Measurements from ENCODE around the gene XRCC2.
"Not testable (repeated sequence)": the region's sequence is repeated elsewhere in the genome, so short reads cannot be mapped to it uniquely, and the experiment has no call there.

XRCC2 gene

DNA sequence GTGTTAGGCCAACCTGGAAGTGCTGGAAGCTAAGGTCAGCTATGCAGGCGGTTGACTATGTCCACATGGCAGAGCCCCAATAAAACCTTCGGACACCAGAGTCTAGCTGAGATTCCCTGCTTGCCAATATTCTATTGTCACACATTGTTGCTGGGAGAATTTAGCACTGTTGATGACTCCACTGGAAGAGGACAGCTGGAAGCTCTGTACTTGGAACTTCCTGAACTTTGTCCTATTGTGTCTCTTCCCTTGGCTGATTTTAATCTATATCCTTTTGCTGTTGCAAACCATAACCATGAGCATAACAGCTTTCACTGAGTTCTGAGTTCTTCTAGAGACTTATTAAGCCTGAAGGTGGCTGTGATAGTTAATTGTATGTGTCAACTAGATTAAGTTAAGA is 12.0 kb downstream of the XRCC2 start:
- no peak for FAIRE-seq

DNA sequence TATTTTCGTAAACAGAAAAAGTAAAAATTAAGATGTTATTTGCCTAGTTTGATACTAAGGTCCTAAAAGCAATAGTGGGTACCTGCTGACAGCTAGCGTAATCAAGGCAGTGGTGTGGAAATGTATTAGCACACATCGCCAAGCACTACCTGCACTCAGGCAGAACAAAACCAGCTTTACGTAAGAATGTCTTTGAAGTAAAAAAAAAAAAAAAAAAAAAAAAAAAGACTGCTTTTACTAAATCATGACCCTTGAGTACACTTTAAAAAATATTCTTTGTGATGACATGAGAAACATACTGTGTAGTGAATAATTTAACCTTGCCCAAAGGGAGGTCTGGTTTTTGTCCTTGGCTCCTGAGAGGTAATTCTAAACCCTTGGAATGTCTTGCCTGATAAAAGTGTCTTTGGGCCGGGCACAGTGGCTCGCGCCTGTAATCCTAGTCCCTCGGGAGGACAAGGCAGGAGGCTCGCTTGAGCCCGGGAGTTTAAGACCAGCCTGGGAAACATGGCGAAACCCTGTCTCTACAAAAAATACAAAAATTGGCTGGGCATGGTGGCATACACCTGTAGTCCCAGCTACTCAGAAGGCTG is 12.7 kb downstream of the XRCC2 start:
- FAIRE-seq: no peak

DNA sequence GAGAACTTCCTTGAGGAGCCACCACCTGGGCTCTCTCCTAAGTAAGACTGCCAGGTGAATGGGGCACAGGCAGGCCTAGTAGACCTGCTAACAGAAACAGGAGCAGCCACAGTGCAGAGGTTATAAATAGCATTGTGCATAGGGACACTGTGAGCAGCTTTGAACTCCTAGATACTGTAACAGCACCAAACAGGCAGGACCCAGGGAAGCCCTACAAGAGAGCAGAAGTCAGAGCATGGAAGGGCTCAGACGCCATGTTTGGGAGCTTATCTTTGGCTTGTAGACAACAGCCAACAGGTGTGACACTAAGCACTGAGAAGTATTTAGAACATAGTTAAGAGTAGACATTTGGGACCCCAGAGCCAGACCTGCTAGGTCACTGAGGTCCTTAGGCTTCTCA is 14.5 kb downstream of the XRCC2 start:
- FAIRE-seq: no peak

DNA sequence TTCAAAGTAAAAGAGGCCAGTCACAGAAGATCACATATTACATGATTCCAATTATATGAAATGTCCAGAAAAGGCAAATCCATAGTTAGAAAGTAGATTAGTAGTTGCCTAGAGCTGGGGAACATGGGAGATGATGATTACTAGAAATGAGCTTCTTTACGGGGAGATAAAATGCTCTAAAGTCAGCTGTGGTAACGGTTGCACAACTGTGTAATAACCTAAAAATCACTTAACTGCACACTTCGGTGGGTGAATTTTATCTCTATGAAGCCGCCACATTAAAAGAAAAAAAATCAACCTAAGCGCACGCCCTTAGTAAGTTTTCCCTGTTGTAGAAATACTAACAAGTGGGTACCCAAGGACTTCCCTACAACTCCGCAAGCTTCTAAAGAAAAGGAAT is 15.9 kb downstream of the XRCC2 start:
- FAIRE-seq: no peak

DNA sequence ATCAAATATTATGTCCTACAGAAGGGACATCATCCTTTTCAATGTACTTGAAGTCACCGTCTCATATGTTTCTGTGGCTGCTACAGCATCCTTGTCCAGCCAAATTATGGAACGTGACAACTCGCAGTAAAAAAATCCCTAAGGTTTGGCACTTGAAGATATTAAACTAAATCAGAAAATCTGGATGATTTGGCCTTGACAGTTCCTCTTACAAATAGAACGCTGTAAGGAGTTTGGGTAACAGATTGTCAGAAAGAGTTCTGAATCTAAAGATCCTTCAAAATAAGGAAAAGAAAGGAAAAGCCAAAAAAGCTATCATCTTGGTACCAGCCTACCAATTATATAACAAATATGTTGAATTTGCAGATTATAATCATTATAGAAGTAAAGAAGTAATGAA is 21.0 kb downstream of the XRCC2 start:
- FAIRE-seq: no peak

DNA sequence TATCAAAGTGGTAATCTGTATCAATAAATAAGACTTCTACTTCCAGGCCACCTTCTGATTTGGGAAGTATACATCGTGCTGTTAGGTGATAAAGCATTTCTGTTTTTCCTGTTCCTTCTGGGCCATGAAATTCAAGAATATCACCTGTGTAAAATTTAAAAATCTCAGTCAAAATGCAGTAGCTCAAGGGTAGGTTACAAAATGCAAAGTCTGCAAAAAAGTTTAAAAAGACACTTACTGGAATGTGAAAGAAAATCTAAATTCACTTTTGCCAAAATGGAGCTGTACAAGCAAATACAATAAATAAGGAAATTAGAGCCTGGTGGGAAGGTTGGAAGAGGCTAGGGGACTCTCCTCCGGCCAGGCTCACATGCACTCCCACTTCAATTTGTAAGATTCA is 26.7 kb downstream of the XRCC2 start:
- FAIRE-seq: no peak

DNA sequence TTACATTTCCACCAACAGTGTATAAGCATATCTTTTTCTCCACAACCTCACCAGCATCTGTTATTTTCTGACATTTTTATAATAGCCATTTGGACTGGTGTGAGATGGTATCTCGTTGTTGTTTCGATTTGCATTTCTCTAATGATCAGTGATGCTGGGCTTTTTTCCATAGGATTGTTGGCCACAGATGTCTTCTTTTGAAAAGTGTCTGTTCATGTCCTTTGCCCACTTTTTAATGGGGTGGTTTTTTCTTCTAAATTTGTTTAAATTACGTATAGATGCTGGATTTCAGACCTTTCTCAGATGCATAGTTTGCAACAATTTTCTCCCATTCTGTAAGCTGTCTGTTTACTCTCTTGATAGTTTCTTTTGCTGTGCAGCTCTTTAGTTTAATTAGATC is 28.9 kb downstream of the XRCC2 start:
- no peak for FAIRE-seq

DNA sequence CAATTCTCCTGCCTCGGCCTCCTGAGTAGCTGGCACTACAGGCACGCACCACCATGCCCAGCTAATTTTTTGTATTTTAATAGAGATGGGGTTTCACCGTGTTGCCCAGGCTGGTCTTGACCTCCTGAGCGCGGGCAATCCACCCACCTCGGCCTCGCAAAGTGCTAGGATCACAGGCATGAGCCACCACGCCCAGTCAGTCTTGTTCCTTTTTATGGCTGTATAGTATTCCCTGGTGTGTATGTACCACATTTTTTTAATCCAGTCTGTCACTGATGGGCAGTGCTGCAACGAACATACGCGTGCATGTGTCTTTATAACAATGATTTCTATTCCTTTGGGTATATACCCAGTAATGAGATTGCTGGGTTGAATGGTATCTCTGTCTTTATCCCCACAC is 29.4 kb downstream of the XRCC2 start:
- not testable (repeated sequence) for FAIRE-seq

DNA sequence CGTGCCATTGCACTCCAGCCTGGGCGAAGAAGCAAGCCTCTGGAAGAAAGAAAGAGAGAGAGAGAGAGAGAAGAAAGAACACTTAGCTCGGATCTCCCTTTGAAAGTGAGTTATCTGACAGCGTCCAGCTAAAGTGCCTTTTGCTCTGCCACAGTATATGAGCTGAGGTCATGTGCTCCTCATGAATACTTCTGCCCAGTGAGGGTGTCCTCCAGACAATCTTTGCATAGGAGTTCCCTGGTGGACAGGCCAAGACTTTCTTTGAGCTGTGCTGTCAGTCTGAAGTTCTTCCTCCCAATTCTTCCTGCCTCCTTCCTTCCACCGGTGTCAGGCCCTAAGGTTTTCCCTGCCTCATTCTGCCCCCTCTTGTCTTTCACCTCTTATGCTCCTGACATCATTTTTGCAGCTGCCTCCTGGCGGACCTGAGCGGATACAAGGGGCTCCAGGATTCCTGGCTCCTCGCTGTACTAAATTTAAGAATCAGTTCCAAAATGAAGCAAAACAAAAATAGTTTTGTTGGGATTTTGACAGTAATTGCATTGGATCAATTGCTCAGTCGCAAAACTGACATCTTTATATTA is 31.9 kb downstream of the XRCC2 start:
- FAIRE-seq: no peak

DNA sequence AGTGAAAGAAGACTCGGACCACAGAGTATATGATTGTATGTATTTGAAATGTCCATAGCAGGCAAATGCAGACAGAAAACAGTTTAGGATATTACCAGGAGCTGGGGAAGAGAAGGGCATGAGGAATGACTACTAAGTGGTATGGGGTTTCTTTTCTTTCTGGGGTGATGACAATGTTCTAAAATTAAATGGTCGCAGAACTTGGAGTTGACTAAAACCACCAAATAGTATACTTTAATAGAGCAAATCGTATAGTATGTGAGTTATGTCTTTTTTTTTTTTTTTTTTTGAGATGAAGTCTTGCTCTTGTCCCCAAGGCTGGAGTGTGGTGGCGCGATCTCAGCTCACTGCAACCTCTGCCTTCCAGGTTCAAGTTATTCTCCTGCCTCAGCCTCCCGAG is 34.6 kb downstream of the XRCC2 start:
- no peak for FAIRE-seq

DNA sequence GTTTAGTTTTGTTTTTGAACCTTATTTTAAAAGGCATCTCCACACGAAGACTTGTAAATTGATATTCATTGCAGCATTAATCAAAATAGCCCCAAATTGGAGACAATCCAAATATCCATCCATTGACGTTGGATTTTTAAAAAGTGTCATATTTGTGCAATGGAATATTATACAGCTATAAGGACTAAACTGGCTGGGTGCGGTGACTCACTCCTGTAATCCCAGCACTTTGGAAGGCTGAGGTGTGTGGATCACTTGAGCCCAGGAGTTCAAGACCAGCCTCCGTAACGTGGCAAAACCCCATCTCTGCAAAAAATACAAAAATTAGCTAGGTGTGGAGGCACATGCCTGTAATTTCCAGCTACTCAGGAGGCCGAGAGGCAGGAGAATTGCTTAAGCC is 35.1 kb downstream of the XRCC2 start:
- no peak for FAIRE-seq

DNA sequence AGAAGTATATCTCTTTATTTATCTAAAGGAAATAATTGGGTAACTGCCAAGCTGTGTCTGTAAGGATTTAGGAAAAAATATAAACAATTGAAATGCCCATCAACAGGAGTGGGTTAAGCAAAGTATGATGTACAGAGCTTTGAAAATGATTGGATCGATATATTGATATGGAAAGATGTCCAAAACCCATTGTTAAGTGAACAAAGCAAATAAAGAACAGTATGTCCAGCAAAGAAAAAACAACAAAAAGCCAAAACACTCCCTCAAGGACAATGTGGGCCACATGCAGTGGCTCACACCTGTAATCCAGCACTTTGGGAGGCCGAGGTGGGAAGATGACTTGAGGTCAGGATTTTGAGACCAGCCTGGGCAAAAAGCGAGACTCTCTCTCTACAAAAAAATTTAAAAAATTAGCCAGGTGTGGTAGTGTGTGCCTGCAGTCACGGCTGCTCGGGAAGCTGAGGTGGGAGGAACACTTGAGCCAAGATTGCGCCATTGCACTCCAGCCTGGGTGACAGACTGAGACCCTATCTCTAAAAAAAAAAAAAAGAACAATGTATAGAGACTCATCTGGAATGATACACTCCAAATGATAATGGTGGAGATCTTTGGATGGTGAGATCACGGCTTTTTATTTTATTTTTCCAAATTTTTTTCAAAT is 37.9 kb downstream of the XRCC2 start:
- FAIRE-seq: no peak

DNA sequence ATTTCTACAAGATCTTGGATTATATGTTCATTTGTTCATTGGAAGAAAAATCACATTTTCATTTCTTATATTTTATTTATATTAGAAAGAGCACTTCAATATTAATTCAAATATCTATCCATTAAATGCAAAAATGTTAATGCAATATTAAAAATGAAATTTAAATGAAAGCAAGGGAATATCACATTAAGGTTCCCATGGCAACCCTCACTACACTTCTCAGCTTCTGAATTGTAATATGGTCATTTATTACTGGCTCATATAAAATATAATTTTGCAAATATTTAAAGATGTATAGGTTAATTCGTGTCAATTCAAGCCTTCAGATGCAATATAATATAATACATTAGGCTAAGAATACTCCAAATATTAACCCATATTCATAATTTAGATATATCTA is 38.8 kb downstream of the XRCC2 start:
- no peak for FAIRE-seq

DNA sequence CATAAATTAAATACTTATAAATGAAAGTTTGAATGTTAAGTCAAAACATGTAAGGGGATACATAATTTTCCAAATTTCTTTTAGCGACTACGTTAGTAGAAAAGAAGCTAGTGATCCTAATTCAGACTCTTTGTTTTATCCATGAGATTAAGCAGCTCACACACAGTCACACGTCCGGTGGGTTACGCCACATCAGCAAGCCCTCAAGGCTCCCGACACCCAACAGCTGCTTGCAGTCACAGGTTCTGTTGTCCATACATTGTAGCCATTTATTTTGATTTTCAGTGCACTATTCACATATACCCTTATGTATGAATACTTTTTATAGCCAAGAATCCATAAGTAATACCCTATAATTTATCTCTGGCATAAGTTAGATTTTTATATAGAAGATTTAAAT is 39.5 kb downstream of the XRCC2 start:
- FAIRE-seq: no peak

DNA sequence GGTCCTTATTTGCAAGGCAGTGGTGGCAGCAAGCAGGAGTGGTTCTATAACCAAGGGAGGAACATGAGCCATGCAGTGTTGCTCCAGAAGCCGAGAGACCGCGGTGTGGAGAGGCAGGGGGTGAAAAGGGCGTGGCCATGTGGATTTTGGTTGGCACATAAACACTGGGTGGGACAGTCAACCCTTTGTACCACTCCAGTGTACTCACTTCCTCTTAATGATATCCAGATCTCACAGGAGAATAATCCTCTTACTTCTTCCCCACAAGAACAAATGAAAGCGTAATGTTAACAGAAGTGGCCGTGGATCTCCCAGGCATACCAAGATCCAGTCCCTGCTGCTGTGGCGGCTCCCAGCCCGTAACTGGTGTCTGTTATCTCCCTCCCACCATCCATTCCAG is 42.4 kb downstream of the XRCC2 start:
- no peak for FAIRE-seq

DNA sequence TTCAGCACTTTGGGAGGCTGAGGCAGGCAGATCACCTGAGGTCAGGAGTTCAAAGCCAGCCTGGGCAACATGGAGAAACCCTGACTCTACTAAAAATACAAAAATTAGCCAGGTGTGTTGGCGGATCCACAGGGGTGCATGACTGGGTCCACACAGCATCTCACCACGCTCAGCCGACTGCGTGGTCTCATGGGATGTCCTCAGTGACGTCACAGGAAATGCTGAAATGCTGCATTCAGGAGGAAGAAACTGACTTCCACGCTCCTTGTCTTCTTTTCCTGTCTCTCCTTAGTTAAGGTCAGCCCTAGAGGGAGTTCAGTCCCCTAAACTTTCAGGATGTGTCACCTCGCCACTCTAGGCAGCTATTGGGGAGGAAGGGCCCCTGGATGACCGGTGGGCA is 42.9 kb downstream of the XRCC2 start:
- no peak for FAIRE-seq

DNA sequence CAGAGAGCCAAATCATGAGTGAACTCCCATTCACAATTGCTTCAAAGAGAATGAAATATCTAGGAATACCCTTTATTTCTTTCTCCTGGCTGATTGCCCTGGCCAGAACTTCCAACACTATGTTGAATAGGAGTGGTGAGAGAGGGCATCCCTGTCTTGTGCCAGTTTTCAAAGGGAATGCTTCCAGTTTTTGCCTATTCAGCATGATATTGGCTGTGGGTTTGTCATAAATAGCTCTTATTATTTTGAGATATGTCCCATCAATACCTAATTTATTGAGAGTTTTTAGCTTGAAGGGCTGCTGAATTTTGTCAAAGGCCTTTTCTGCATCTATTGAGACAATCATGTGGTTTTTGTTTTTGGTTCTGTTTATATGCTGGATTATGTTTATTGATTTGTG is 47.2 kb downstream of the XRCC2 start:
- FAIRE-seq: not testable (repeated sequence)

DNA sequence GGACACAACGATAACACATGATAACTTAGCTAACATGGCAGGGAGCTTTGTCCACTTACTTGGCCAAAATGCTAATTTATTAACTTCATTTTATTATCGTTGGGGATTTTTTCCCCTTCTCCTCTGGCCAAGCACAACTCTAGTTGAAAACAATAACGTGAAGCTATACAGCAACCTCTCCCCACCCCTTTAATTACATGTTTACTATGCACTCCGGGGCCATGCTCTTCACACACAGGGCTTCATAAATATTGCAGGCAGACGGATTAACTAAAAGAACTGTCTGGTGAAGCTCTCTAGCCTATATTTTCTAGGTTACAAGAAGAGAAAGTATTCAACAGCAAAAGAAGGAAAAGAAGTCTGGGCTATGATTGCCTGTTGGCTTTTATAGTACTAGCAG is 51.7 kb downstream of the XRCC2 start:
- FAIRE-seq: no peak

DNA sequence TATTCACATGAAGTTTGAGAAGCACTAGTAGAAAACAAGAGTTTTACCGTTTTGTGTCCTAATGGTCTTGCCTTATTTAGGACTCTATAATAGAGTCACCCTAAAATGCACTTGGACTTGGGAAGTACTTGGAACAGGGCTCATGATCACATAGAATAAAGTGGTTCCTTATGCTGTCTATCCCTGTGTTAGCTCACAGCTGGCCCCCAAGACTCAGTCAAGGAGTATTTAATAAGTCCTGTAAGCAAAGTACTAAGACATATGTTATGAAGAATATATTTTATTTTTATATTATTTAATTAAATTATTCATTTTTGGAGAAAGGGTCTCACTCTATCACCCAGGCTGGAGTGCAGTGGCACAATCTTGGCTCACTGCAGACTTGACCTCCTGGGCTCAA is 54.5 kb downstream of the XRCC2 start:
- no peak for FAIRE-seq

DNA sequence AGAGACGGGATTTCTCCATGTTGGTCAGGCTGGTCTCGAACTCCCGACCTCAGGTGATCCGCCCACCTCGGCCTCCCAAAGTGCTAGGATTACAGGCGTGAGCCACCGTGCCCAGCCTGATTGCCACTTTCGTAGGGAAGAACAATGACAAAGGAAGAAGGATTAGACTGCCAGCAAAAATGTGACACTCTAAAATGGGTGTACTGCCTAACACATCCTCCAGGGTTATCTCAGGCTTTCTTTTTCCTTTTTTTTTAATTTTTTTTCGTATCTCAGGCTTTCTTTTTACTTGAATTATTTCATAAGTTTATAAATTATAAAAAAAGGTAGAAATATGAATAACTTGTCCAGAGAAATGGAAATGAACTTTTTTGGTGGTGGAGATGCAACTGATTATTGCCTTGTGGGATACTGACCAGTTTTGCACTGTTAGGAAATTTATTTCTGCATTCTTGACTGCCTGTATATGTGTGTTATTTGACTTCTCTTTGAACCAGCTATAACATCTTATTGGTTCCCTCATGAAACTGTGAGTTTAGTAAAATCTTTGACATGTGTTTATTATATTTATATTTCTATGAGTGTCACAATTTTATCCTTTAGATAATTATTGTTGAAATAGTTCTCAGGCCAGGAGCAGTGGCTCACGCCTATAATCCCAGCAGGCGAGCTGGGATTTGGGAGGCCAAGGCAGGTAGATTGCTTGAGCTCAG is 56.8 kb downstream of the XRCC2 start:
- no peak for FAIRE-seq

DNA sequence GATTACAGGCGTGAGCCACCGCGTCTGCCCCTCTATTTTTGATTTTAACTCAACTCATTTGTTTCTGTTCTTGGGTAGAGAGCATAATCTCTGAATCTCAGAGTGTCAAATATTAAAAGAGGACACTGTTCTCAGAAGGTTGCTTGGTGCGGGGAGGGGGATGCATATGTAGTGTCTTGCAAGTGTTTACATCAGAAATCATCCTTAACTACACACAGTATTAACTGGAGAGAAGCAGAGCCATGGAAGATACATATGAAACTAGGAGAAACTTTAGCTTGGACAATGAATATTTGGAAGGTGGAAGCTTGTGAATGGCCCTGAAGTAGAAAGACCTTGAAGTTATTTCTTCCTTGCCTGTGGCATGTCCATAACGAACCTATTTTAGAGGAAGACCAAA is 57.5 kb downstream of the XRCC2 start:
- no peak for FAIRE-seq

DNA sequence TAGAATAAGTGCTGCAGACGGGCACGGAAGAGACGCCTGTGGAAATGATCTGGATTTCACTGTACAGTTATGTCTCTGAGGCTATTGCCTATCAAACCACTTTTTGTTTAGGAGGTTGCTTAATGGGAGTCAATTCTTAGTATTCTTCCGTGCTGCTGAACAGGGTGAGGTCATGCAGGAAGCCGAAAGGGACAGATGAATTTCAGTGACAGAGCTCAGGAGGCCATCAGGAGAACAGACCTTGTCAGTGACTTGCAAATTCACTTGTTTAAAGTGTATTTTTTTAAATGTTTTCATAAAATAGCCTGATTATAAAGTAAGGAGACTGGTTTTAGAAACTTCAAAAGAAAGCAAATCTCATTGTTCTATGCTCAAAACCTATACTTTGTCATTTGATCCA is 58.9 kb downstream of the XRCC2 start:
- no peak for FAIRE-seq

DNA sequence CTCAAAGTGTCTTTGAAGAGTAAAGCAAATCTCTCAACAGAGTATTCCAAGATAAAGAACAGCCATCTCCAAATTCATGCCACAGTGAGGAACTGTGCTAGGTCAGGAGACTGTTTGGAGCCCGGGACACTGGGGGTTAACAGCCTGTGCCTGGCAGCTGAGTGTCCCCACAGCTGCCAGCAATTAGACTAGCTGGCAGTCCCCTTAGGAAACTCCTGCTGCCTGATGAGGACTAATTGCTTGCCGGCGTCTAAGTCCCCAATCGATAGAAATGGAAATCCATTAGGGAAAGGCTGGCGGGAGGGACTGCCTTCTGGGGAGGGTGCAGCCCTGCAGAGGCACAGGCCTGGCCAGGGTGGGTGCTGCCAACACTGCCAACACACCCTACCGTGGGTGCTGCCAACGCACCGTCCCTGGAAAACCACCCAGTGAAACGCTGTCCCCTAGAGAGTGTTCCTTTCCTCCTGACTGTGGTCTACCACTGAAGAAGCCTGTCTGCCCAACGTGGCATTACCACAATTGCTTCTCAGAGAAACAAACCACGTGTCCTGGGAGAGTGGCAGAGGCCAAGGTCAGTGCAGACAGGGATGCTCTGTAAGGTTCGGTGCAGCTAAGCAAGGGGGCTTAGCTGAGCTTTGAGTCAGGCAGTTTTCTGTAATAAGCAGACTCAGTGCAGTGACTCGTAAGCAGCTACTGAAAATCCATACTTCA is 60.8 kb downstream of the XRCC2 start:
- no peak for FAIRE-seq

DNA sequence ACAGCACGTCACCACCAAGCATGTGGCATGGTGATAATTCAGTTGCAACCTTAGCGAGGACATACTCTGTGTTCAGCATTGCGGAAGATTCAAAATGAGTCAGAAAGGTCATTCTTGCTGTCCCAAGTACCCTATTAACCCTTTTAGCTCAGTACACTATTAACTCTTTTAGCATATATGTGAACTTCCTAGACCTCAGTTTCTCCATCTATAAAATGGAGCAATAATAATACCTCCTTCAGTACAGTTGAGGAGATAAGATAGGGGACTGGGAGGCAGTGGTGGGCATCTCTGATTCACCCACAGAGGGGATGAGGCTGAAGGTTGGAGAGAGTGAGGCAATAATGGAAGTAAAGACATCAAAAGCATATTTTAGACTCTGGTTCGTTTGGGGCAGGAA is 67.3 kb downstream of the XRCC2 start:
- FAIRE-seq: no peak

Data from colon (tissue), 2 donors.